HepG2 (cell line): Measurements from ENCODE around the gene IKZF3. TPM values are rescaled to one million over a fixed set of nuclear protein-coding genes. Genes with fewer than 3 reads are reported as not detected.

ENCODE experiments used
- BORCS8-MEF2B ChIP-seq: sonication (generic); formaldehyde crosslinking; IDR thresholded peaks from 2 replicates; pipeline ENCODE4 v1.8.0; 2022; ENCODE audit warnings: mild to moderate bottlenecking, missing genetic modification reagents
- CERS6 ChIP-seq: sonication (generic); formaldehyde crosslinking; IDR thresholded peaks from 2 replicates; pipeline ENCODE4 v1.5.0; 2020; ENCODE audit warnings: missing genetic modification reagents
- FOXA1 ChIP-seq, 2 experiments: fragments of 450-650 bp in 1 of 2; sonication (generic) in 1 of 2; formaldehyde crosslinking in 1 of 2; IDR thresholded peaks; 2 replicates each; pipeline versions ENCODE4 v1.4.0 to v1.6.1; 2016 to 2020; ENCODE audit warnings: missing genetic modification reagents in 1 of 2
- KDM4B ChIP-seq: sonication (generic); formaldehyde crosslinking; IDR thresholded peaks from 2 replicates; pipeline ENCODE4 v1.4.0; 2020; ENCODE audit warnings: missing genetic modification reagents
- MED13 ChIP-seq: sonication (generic); formaldehyde crosslinking; IDR thresholded peaks from 2 replicates; pipeline ENCODE4 v1.5.0; 2020; ENCODE audit warnings: missing genetic modification reagents
- MYC ChIP-seq: sonication (generic); formaldehyde crosslinking; IDR thresholded peaks from 2 replicates; pipeline ENCODE4 v1.9.0; 2021; ENCODE audit warnings: missing genetic modification reagents, borderline replicate concordance
- NFE2L2 ChIP-seq: fragments of 150-350 bp; IDR thresholded peaks from 2 replicates; pipeline ENCODE4 v1.6.1; 2014; ENCODE audit warnings: low read length
- NFKB2 ChIP-seq: sonication (generic); formaldehyde crosslinking; IDR thresholded peaks from 2 replicates; pipeline ENCODE4 v1.4.0; 2020; ENCODE audit warnings: missing genetic modification reagents, borderline replicate concordance
- NRL ChIP-seq: sonication (generic); formaldehyde crosslinking; IDR thresholded peaks from 2 replicates; pipeline ENCODE4 v1.5.0; 2020; ENCODE audit warnings: missing genetic modification reagents, mild to moderate bottlenecking, moderate library complexity, borderline replicate concordance
- PAF1 ChIP-seq: IDR thresholded peaks from 2 replicates; pipeline ENCODE4 v1.6.1; 2016; ENCODE audit warnings: missing genetic modification reagents, missing compliant biosample characterization
- SUZ12 ChIP-seq: fragments of 150-350 bp; IDR thresholded peaks from 2 replicates; pipeline ENCODE4 v1.6.1; 2014; ENCODE audit warnings: low read depth, low read length
- TBP ChIP-seq: sonication (generic); formaldehyde crosslinking; IDR thresholded peaks from 2 replicates; pipeline ENCODE4 v1.5.0; 2020; ENCODE audit warnings: missing genetic modification reagents
- TCF7L2 ChIP-seq: IDR thresholded peaks from 2 replicates; pipeline ENCODE4 v1.6.1; 2011; ENCODE audit warnings: mild to moderate bottlenecking, low read depth, low read length, moderate library complexity
- THAP8 ChIP-seq: sonication (generic); formaldehyde crosslinking; IDR thresholded peaks from 2 replicates; pipeline ENCODE4 v1.5.1; 2020; ENCODE audit warnings: missing genetic modification reagents, mild to moderate bottlenecking, borderline replicate concordance
- YEATS4 ChIP-seq: sonication (generic); formaldehyde crosslinking; IDR thresholded peaks from 2 replicates; pipeline ENCODE4 v1.4.0; 2020; ENCODE audit warnings: missing genetic modification reagents, borderline replicate concordance
- ZBTB38 ChIP-seq: sonication (generic); formaldehyde crosslinking; IDR thresholded peaks from 2 replicates; pipeline ENCODE4 v1.5.1; 2020; ENCODE audit warnings: mild to moderate bottlenecking, missing genetic modification reagents
- ZNF138 ChIP-seq: sonication (generic); formaldehyde crosslinking; IDR thresholded peaks from 2 replicates; pipeline ENCODE4 v1.5.0; 2020; ENCODE audit warnings: mild to moderate bottlenecking, low read depth, missing genetic modification reagents
- ZNF160 ChIP-seq: sonication (generic); formaldehyde crosslinking; IDR thresholded peaks from 2 replicates; pipeline ENCODE4 v1.8.0; 2022; ENCODE audit warnings: mild to moderate bottlenecking, inconsistent platforms, missing genetic modification reagents
- ZNF274 ChIP-seq: sonication (generic); formaldehyde crosslinking; IDR thresholded peaks from 2 replicates; pipeline ENCODE4 v1.5.1; 2020; ENCODE audit warnings: mild to moderate bottlenecking, missing genetic modification reagents
- ZNF337 ChIP-seq: sonication (generic); formaldehyde crosslinking; IDR thresholded peaks from 2 replicates; pipeline ENCODE4 v1.5.1; 2020; ENCODE audit warnings: missing genetic modification reagents, low read depth, mild to moderate bottlenecking, borderline replicate concordance
- ZNF605 ChIP-seq: sonication (generic); formaldehyde crosslinking; IDR thresholded peaks from 2 replicates; pipeline ENCODE4 v1.8.0; 2022; ENCODE audit warnings: mild to moderate bottlenecking, missing genetic modification reagents
- ZNF674 ChIP-seq: sonication (generic); formaldehyde crosslinking; IDR thresholded peaks from 2 replicates; pipeline ENCODE4 v1.5.0; 2020; ENCODE audit warnings: low read depth, mild to moderate bottlenecking, missing genetic modification reagents
- ZNF687 ChIP-seq: sonication (generic); formaldehyde crosslinking; IDR thresholded peaks from 2 replicates; pipeline ENCODE4 v1.5.1; 2020; ENCODE audit warnings: mild to moderate bottlenecking, missing genetic modification reagents, moderate library complexity
- ZNF768 ChIP-seq: sonication (generic); formaldehyde crosslinking; IDR thresholded peaks from 2 replicates; pipeline ENCODE4 v1.4.0; 2020; ENCODE audit warnings: missing genetic modification reagents
- polyA plus RNA-seq, 8 experiments: library from polyadenylated mRNA; depleted of rRNA in 3 of 8; stranded (reverse) in 7 of 8; unstranded in 1 of 8; fragments of >200 nt; fragmentation: Illumina TruSeq in 4 of 8; extraction: Trizol in 4 of 8; gene quantifications; 2 replicates each; pipeline versions ENCODE4 v1.2.1 to v1.2.3, GENCODE V29; 2011 to 2016; ENCODE audit warnings: low read depth in 4 of 8, missing spikeins in 1 of 8, mixed read lengths in 1 of 8; ENCODE audit not compliant: insufficient read depth in 1 of 8
- total RNA-seq, 5 experiments: library from RNA; depleted of rRNA; stranded (reverse); fragments of >200 nt; fragmentation: Illumina TruSeq; extraction: Trizol; gene quantifications; 2 replicates each; pipeline ENCODE4 v1.2.3, GENCODE V29; 2016; ENCODE audit warnings: low read depth in 1 of 5

IKZF3 gene
- total and polyA plus RNA-seq, 2 of the 13 experiments (the other 11 are each of a cell fraction or from before 2014, with no cell fraction given), result not detected

- TF ChIP-seq THAP8 (CRISPR knock-in tag) (no peak), BORCS8-MEF2B (0 out of 2 replicates have a peak, but pooled peaks have one; percentile 16), YEATS4 (CRISPR knock-in tag) (no peak), NFE2L2 (no peak), SUZ12 (no peak), ZNF687 (CRISPR knock-in tag) (peak; percentile 86), ZNF138 (CRISPR knock-in tag) (no peak), NFKB2 (CRISPR knock-in tag) (no peak), PAF1 (CRISPR knock-in tag) (no peak), CERS6 (no peak), ZNF160 (CRISPR knock-in tag) (0 out of 2 replicates have a peak, but pooled peaks have one; percentile 52), ZNF605 (CRISPR knock-in tag) (peak; percentile 68; the same call in 1 of the 2 replicates), FOXA1 (IDR thresholded peaks at IDR 0.05) (no peak), FOXA1 (CRISPR knock-in tag; IDR thresholded peaks at IDR 0.05) (peak; percentile 25; the same call in 1 of the 2 replicates), ZNF674 (CRISPR knock-in tag) (0 out of 2 replicates have a peak, but pooled peaks have one; percentile 67), MYC (CRISPR knock-in tag) (no peak; the same call in 1 of the 2 replicates), ZBTB38 (peak; percentile 34; the same call in 1 of the 2 replicates), MED13 (CRISPR knock-in tag) (peak; percentile 34; the same call in 1 of the 2 replicates), ZNF337 (CRISPR knock-in tag) (no peak; the same call in 1 of the 2 replicates), ZNF274 (CRISPR knock-in tag) (peak; percentile 74), KDM4B (CRISPR knock-in tag) (0 out of 2 replicates have a peak, but pooled peaks have one; percentile 22), TCF7L2 (no peak), NRL (CRISPR knock-in tag) (peak; percentile 94), TBP (CRISPR knock-in tag) (no peak), ZNF768 (CRISPR knock-in tag) (peak; percentile 69; the same call in 1 of the 2 replicates)
These were observed 113.7 kb downstream of the IKZF3 start (continued) for GRCh38 chr17:39750131-39751015.
